HG02852 (cell line): ENCODE measurements around the gene KCNK1.

Experiments
- ATAC-seq: cut with Tn5 transposase; IDR thresholded peaks from one replicate; pipeline ENCODE4 v1.9.1; 2021; ENCODE audit warnings: mild to moderate bottlenecking, moderate library complexity; ENCODE audit not compliant: unreplicated experiment

Gene KCNK1

GRCh38 chr1:233635765-233636502 lies 22.0 kb downstream of the KCNK1 start:
- no peak for ATAC-seq

GRCh38 chr1:233636503-233636877 lies 22.6 kb downstream of the KCNK1 start:
- no peak for ATAC-seq

GRCh38 chr1:233638513-233638912 lies 24.6 kb downstream of the KCNK1 start:
- ATAC-seq = no peak

GRCh38 chr1:233639611-233640010 lies 25.7 kb downstream of the KCNK1 start:
- ATAC-seq = no peak

- no peak for ATAC-seq
Measured at GRCh38 chr1:233640179-233640578, 26.3 kb downstream of the KCNK1 start.

GRCh38 chr1:233641029-233641428 lies 27.1 kb downstream of the KCNK1 start:
- no peak for ATAC-seq

GRCh38 chr1:233647073-233647472 lies 33.2 kb downstream of the KCNK1 start:
- ATAC-seq = no peak

- no peak for ATAC-seq
Measured at GRCh38 chr1:233647636-233648035, 33.7 kb downstream of the KCNK1 start.

GRCh38 chr1:233651061-233651460 lies 37.2 kb downstream of the KCNK1 start:
- no peak for ATAC-seq

- ATAC-seq = no peak
Measured at GRCh38 chr1:233651563-233652233, 37.8 kb downstream of the KCNK1 start.

- no peak for ATAC-seq
Measured at GRCh38 chr1:233652526-233652925, 38.6 kb downstream of the KCNK1 start.

- no peak for ATAC-seq
Measured at GRCh38 chr1:233654658-233655280, 40.9 kb downstream of the KCNK1 start.

- no peak for ATAC-seq
Measured at GRCh38 chr1:233655301-233655740, 41.4 kb downstream of the KCNK1 start.

- no peak for ATAC-seq
Measured at GRCh38 chr1:233656032-233656635, 42.2 kb downstream of the KCNK1 start.

- ATAC-seq = no peak
Measured at GRCh38 chr1:233656687-233657086, 42.8 kb downstream of the KCNK1 start.

- no peak for ATAC-seq
Measured at GRCh38 chr1:233657466-233657865, 43.6 kb downstream of the KCNK1 start.

GRCh38 chr1:233659495-233659894 lies 45.6 kb downstream of the KCNK1 start:
- no peak for ATAC-seq

- ATAC-seq = no peak
Measured at GRCh38 chr1:233661376-233662159, 47.7 kb downstream of the KCNK1 start.

- ATAC-seq = no peak
Measured at GRCh38 chr1:233662575-233663304, 48.8 kb downstream of the KCNK1 start.

- no peak for ATAC-seq
Measured at GRCh38 chr1:233664253-233664652, 50.3 kb downstream of the KCNK1 start.
